Measurements from ENCODE around the gene TMEM256.

GRCh38 chr17:7440834-7441195, 36.9 kb upstream of the TMEM256 start:
- TF ChIP-seq POLR2A (IDR thresholded peaks at IDR 0.05; ENCODE audit: low read depth, low read length) (no peak), TAF1 (IDR thresholded peaks at IDR 0.05; ENCODE audit: borderline replicate concordance, low read depth, low read length) (no peak)

Data from GM12892 (cell line).